CD14-positive monocyte (primary cell): ENCODE results near the gene STARD4. TPM values are rescaled to one million over a fixed set of nuclear protein-coding genes. Genes with fewer than 3 reads are reported as not detected.
A peak's percentile ranks its signal among the peaks of the same experiment; 100 is the strongest.

Experiments
- DNase-seq, 3 donors: peaks; one replicate each; pipeline ENCODE4 v3.0.0-alpha.2; 2011 to 2022
- H2AFZ ChIP-seq: 2 replicates; pipeline ENCODE4 v1.6.0; 2012; ENCODE audit warnings: mild to moderate bottlenecking, low read depth, low read length, inconsistent platforms; ENCODE audit not compliant: insufficient read depth, poor library complexity, severe bottlenecking
- H3K27ac ChIP-seq, 2 donors: 1 replicate in 1 of 2; 2 replicates in 1 of 2; pipeline ENCODE4 v1.5.1; 2012 to 2013; ENCODE audit warnings: low read length in 2 of 2, control low read depth in 1 of 2, inconsistent platforms in 1 of 2, low read depth in 1 of 2, mild to moderate bottlenecking in 1 of 2
- H3K27me3 ChIP-seq, 2 donors: one replicate each; pipeline versions ENCODE4 v1.6.0 to v1.6.1; 2011 to 2013; ENCODE audit warnings: low read length in 2 of 2; ENCODE audit not compliant: control insufficient read depth in 2 of 2, insufficient read depth in 2 of 2
- H3K36me3 ChIP-seq, 2 donors: replicated peaks in 1 of 2; 1 replicate in 1 of 2; 2 replicates in 1 of 2; pipeline versions ENCODE4 v1.5.1 to v1.6.1; 2012 to 2013; ENCODE audit warnings: low read length in 2 of 2, control low read depth in 1 of 2, inconsistent platforms in 1 of 2, mild to moderate bottlenecking in 1 of 2; ENCODE audit not compliant: insufficient read depth in 2 of 2, control insufficient read depth in 1 of 2
- H3K4me1 ChIP-seq, 2 donors: 1 replicate in 1 of 2; 2 replicates in 1 of 2; pipeline versions ENCODE4 v1.5.1 to v1.6.1; 2012 to 2013; ENCODE audit warnings: low read length in 2 of 2, control low read depth in 1 of 2, inconsistent platforms in 1 of 2, mild to moderate bottlenecking in 1 of 2, moderate library complexity in 1 of 2; ENCODE audit not compliant: insufficient read depth in 2 of 2, control insufficient read depth in 1 of 2
- H3K4me2 ChIP-seq: replicated peaks from 2 replicates; pipeline ENCODE3; 2012; ENCODE audit warnings: low read length, moderate library complexity, mild to moderate bottlenecking; ENCODE audit not compliant: poor library complexity, severe bottlenecking; ENCODE audit errors: extremely low read depth
- H3K4me3 ChIP-seq, 3 experiments: fragments of 200-600 bp in 1 of 3; sonication (generic) in 1 of 3; replicated peaks in 1 of 3; 1 replicate in 2 of 3; 2 replicates in 1 of 3; pipeline ENCODE4 v1.5.1; 2011 to 2013; ENCODE audit warnings: low read length in 3 of 3, mild to moderate bottlenecking in 3 of 3, control low read depth in 2 of 3, low read depth in 2 of 3, inconsistent platforms in 1 of 3, moderate library complexity in 1 of 3
- H3K79me2 ChIP-seq: 2 replicates; pipeline ENCODE4 v1.6.0; 2012; ENCODE audit warnings: mild to moderate bottlenecking, control low read depth, inconsistent platforms, low read length, moderate library complexity; ENCODE audit not compliant: insufficient read depth
- H3K9ac ChIP-seq: 2 replicates; pipeline ENCODE4 v1.6.0; 2017; ENCODE audit warnings: low read length, mild to moderate bottlenecking; ENCODE audit not compliant: insufficient read depth, poor library complexity, severe bottlenecking
- H3K9me3 ChIP-seq, 2 donors: replicated peaks in 1 of 2; 1 replicate in 1 of 2; 2 replicates in 1 of 2; pipeline versions ENCODE4 v1.5.1 to v1.6.1; 2012 to 2013; ENCODE audit warnings: low read length in 2 of 2, control low read depth in 1 of 2; ENCODE audit not compliant: control insufficient read depth in 1 of 2, insufficient read depth in 1 of 2
- H4K20me1 ChIP-seq: 2 replicates; pipeline ENCODE4 v1.6.0; 2012; ENCODE audit warnings: mild to moderate bottlenecking, low read length, control low read depth, moderate library complexity; ENCODE audit not compliant: insufficient read depth
- H3K27ac Mint-ChIP-seq, 7 donors: one replicate each; pipeline ENCODE4 v1.8.0; 2020; ENCODE audit warnings: mild to moderate bottlenecking in 7 of 7, mixed read lengths in 7 of 7, moderate library complexity in 6 of 7, inconsistent platforms in 2 of 7
- H3K27me3 Mint-ChIP-seq, 3 donors: one replicate each; pipeline ENCODE4 v1.8.0; 2021 to 2022; ENCODE audit warnings: low read depth in 3 of 3, mild to moderate bottlenecking in 3 of 3, mixed read lengths in 3 of 3, moderate library complexity in 3 of 3, inconsistent platforms in 1 of 3
- H3K36me3 Mint-ChIP-seq, 2 donors: one replicate each; pipeline ENCODE4 v1.8.0; 2020; ENCODE audit warnings: mixed read lengths in 2 of 2, inconsistent platforms in 1 of 2, mild to moderate bottlenecking in 1 of 2
- H3K4me1 Mint-ChIP-seq: one replicate; pipeline ENCODE4 v1.8.0; 2020; ENCODE audit warnings: mild to moderate bottlenecking, mixed read lengths
- H3K4me3 Mint-ChIP-seq, 2 donors: one replicate each; pipeline ENCODE4 v1.8.0; 2020; ENCODE audit warnings: mild to moderate bottlenecking in 2 of 2, mixed read lengths in 2 of 2, moderate library complexity in 1 of 2
- H3K9me3 Mint-ChIP-seq, 7 donors: one replicate each; pipeline ENCODE4 v1.8.0; 2020 to 2022; ENCODE audit warnings: mixed read lengths in 7 of 7, mild to moderate bottlenecking in 6 of 7, moderate library complexity in 6 of 7, inconsistent platforms in 2 of 7
- WGBS: methylation state at CpG from one replicate; pipeline ENCODE4 v1.1.5; 2013; ENCODE audit warnings: missing lambda C conversion rate; ENCODE audit not compliant: insufficient coverage; 5-methylcytosine and 5-hydroxymethylcytosine counted together
- intact Hi-C, 2 donors: fragments of 100-400 bp; cut with micrococcal nuclease; formaldehyde crosslinking; loops; one replicate each; pipeline versions ENCODE4 v1.15.0 to v1.15.1; 2023
- polyA plus RNA-seq, 3 donors: library from polyadenylated mRNA; depleted of rRNA in 1 of 3; unstranded in 2 of 3; stranded (reverse) in 1 of 3; fragments of 300-500 nt in 2 of 3; fragments of >200 nt in 1 of 3; fragmentation: Illumina TruSeq in 2 of 3; gene quantifications; 1 replicate in 2 of 3; 2 replicates in 1 of 3; pipeline ENCODE4 v1.2.3, GENCODE V29; 2012 to 2021
- TF ChIP-seq, protein P1 (sequence below): fragments of 200-600 bp; IDR thresholded peaks from one replicate; pipeline ENCODE4 v1.8.0; 2022; ENCODE audit warnings: antibody characterized with exemption, mild to moderate bottlenecking

Gene STARD4
- polyA plus RNA-seq, 3 donors, result 6.4 to 7.7 (median 6.7) TPM

DNA sequence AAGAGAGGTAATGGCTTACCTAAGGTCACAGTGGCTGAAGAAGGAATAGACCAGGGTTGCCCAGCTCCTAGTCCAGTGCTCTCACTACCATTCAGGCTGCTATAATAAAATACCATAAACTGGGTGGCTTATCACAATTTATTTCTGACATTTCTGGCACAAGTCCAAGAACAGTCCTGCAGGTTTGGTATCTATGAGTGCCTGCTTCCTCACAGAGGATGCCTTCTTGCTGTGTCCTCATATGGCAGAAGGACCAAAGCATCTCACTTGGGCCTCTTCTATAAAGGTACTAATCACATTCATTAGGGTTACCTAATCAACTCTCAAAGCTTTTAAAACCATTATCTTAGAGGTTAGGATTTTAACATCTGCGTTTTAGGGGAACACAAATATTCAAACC lies 17.2 kb downstream of the STARD4 start:
- Histone ChIP-seq H4K20me1 (no peaks in the 10 kb centered on the region), H3K9ac (no peak overlapping the region), H3K4me1 (no peaks in the 10 kb centered on the region), H3K4me2 (no peak overlapping the region), H2AFZ (no peak overlapping the region), H3K27me3 (no peaks in the 10 kb centered on the region), H3K4me3 (no peak overlapping the region), H3K79me2 (no peaks in the 10 kb centered on the region), H3K9me3 (no peaks in the 10 kb centered on the region), H3K27ac (no peak overlapping the region), H3K36me3 (peaks cover 13 to 18% of the 10 kb centered on the region in 2 donors)
- TF ChIP-seq, protein P1, sequence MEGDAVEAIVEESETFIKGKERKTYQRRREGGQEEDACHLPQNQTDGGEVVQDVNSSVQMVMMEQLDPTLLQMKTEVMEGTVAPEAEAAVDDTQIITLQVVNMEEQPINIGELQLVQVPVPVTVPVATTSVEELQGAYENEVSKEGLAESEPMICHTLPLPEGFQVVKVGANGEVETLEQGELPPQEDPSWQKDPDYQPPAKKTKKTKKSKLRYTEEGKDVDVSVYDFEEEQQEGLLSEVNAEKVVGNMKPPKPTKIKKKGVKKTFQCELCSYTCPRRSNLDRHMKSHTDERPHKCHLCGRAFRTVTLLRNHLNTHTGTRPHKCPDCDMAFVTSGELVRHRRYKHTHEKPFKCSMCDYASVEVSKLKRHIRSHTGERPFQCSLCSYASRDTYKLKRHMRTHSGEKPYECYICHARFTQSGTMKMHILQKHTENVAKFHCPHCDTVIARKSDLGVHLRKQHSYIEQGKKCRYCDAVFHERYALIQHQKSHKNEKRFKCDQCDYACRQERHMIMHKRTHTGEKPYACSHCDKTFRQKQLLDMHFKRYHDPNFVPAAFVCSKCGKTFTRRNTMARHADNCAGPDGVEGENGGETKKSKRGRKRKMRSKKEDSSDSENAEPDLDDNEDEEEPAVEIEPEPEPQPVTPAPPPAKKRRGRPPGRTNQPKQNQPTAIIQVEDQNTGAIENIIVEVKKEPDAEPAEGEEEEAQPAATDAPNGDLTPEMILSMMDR, result no peak
- Mint-ChIP-seq H3K36me3 (peaks cover 16 to 31% of the 10 kb centered on the region in 2 donors), H3K4me3 (no peak overlapping the region), H3K4me1 (peaks cover 9% of the 10 kb centered on the region), H3K27me3 (peaks cover 0 to 2% (median 0%) of the 10 kb centered on the region in 3 donors), H3K9me3 (peaks cover 0 to under 1% (median 0%) of the 10 kb centered on the region in 7 donors), H3K27ac (peak overlapping the region in 1 of 7 donors; percentile 31)
- intact Hi-C loops, result no loop called here
- no CpG with 5 or more reads among the region's 1 CpG for WGBS
- DNase-seq, result no peak

DNA sequence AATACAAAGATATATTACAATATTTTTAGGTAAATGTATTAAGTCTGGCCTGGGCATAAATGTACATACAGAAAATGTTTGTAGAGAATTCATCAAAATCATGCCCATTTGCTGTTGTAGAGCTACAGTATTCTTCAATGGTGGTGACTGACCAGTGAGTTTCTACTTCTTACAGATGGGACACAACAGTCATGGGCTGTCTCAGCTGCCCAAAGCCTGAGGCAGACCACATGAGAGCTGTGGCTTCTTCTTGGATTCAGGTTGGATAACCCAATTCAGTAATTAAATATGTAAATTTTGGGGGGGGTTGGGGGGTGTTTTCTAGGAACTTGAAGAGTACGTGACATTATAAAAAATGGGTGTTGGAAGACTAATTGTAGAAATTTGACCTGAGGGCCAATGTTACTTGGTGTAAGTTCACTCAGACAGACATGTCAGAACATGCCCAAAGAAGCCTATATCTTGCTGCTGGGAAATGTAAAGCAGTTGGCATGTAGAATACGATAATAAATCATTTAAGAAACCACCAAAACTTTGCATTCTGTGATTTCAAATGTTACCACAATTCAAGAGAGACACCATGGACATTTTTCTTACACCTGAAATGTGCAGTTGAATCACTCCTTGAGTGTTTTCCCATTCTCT lies 17.9 kb downstream of the STARD4 start:
- Histone ChIP-seq H3K4me3 (no peak overlapping the region), H3K27me3 (no peaks in the 10 kb centered on the region), H3K36me3 (peaks cover 9 to 14% of the 10 kb centered on the region in 2 donors), H3K27ac (no peak overlapping the region), H3K9ac (no peak overlapping the region), H3K4me2 (no peak overlapping the region), H2AFZ (no peak overlapping the region), H3K4me1 (no peaks in the 10 kb centered on the region), H3K79me2 (no peaks in the 10 kb centered on the region), H3K9me3 (no peaks in the 10 kb centered on the region), H4K20me1 (no peaks in the 10 kb centered on the region)
- Mint-ChIP-seq H3K4me3 (no peak overlapping the region), H3K36me3 (peaks cover 12 to 27% of the 10 kb centered on the region in 2 donors), H3K4me1 (peaks cover 9% of the 10 kb centered on the region), H3K27ac (no peak overlapping the region), H3K27me3 (peaks cover 0 to 2% (median 0%) of the 10 kb centered on the region in 3 donors), H3K9me3 (peaks cover 0 to 2% (median 0%) of the 10 kb centered on the region in 7 donors)
- TF ChIP-seq, protein P1, result no peak
- 100% methylated on average over 1 of the region's 2 CpGs for WGBS
- intact Hi-C loops, result no loop called here
- DNase-seq, result no peak
